Thymus (tissue), 11 donors: Measurements from ENCODE around the gene ZNF783. TPM values are rescaled to one million over a fixed set of nuclear protein-coding genes. Genes with fewer than 3 reads are reported as not detected.

Experiments
- DNase-seq, 9 donors: peaks; one replicate each; pipeline ENCODE4 v3.0.0-alpha.2; 2013; ENCODE audit warnings: low spot score in 9 of 9, low read depth in 6 of 9, missing footprints in 1 of 9
- H3K27ac ChIP-seq, 2 donors: one replicate each; pipeline ENCODE4 v1.5.1; 2013; ENCODE audit warnings: control low read depth in 1 of 2, low read depth in 1 of 2, low read length in 1 of 2, mild to moderate bottlenecking in 1 of 2, moderate library complexity in 1 of 2
- H3K27me3 ChIP-seq, 2 donors: one replicate each; pipeline ENCODE4 v1.5.1; 2013; ENCODE audit warnings: low read length in 1 of 2; ENCODE audit not compliant: control insufficient read depth in 2 of 2, insufficient read depth in 1 of 2
- H3K36me3 ChIP-seq, 2 donors: one replicate each; pipeline ENCODE4 v1.5.1; 2013; ENCODE audit warnings: low read length in 1 of 2, mild to moderate bottlenecking in 1 of 2, moderate library complexity in 1 of 2; ENCODE audit not compliant: control insufficient read depth in 2 of 2, insufficient read depth in 2 of 2
- H3K4me1 ChIP-seq, 2 donors: one replicate each; pipeline ENCODE4 v1.5.1; 2013; ENCODE audit warnings: low read length in 2 of 2; ENCODE audit not compliant: control insufficient read depth in 2 of 2, insufficient read depth in 2 of 2
- H3K4me3 ChIP-seq, 2 donors: one replicate each; pipeline ENCODE4 v1.5.1; 2013; ENCODE audit warnings: low read length in 2 of 2, control low read depth in 1 of 2, mild to moderate bottlenecking in 1 of 2
- H3K9me3 ChIP-seq, 2 donors: one replicate each; pipeline ENCODE4 v1.5.1; 2013; ENCODE audit warnings: low read length in 1 of 2, mild to moderate bottlenecking in 1 of 2; ENCODE audit not compliant: control insufficient read depth in 2 of 2, insufficient read depth in 1 of 2
- whole genome bisulfite sequencing: extraction: QIAGEN DNeasy Blood & Tissue Kit; methylation state at CpG from one replicate; pipeline ENCODE4 v1.1.7; 2013; 5-methylcytosine and 5-hydroxymethylcytosine counted together
- polyA plus RNA-seq: library from polyadenylated mRNA; stranded (reverse); fragments of 200-250 nt; gene quantifications from one replicate; pipeline ENCODE4 v1.2.3, GENCODE V29; 2013
- total RNA-seq: library from RNA; stranded (reverse); fragments of 120-200 nt; gene quantifications from one replicate; pipeline ENCODE4 v1.2.4, GENCODE V29; 2013
- donor health status: healthy.

Gene ZNF783
- total and polyA plus RNA-seq, 2 donors = 7.8 to 12.9 TPM

- Histone ChIP-seq H3K4me1 (peaks cover 27 to 38% of the 10 kb centered on the region in 2 donors), H3K4me3 (no peak overlapping the region), H3K27me3 (peaks cover 0 to 7% of the 10 kb centered on the region in 2 donors), H3K27ac (no peak overlapping the region), H3K9me3 (peaks cover 0 to 13% of the 10 kb centered on the region in 2 donors), H3K36me3 (peaks cover 21 to 24% of the 10 kb centered on the region in 2 donors)
- 95% methylated on average over 5 of the region's 5 CpGs for WGBS
- DNase-seq = no peak
Measured at GRCh38 chr7:149282331-149282655, 20.3 kb downstream of the ZNF783 start.

- Histone ChIP-seq H3K27ac (no peak overlapping the region), H3K36me3 (peaks cover 15 to 19% of the 10 kb centered on the region in 2 donors), H3K4me1 (peaks cover 27 to 38% of the 10 kb centered on the region in 2 donors), H3K4me3 (no peak overlapping the region), H3K9me3 (peaks cover 0 to 13% of the 10 kb centered on the region in 2 donors), H3K27me3 (peaks cover 0 to 7% of the 10 kb centered on the region in 2 donors)
- no peak for DNase-seq
- WGBS = 99% methylated on average over 3 of the region's 3 CpGs
Measured at GRCh38 chr7:149283321-149283720, 21.3 kb downstream of the ZNF783 start.

- Histone ChIP-seq H3K27ac (peak overlapping the region; percentile 57 to 93), H3K4me3 (peak overlapping the region in 1 of 2 donors; percentile 53), H3K9me3 (peaks cover 0 to 13% of the 10 kb centered on the region in 2 donors), H3K36me3 (peaks cover 6 to 9% of the 10 kb centered on the region in 2 donors), H3K4me1 (peaks cover 27 to 38% of the 10 kb centered on the region in 2 donors), H3K27me3 (peaks cover 0 to 7% of the 10 kb centered on the region in 2 donors)
- DNase-seq = peak; percentile 75 to 95 (median 86)
- WGBS = under 1% methylated on average over 3 of the region's 3 CpGs
Measured at GRCh38 chr7:149284343-149284742, 22.3 kb downstream of the ZNF783 start.

GRCh38 chr7:149284850-149285585 is 23.0 kb downstream of the ZNF783 start:
- peaks cover 0 to 13% of the 10 kb centered on the region in 2 donors for H3K9me3 ChIP-seq
- peaks cover 0 to 7% of the 10 kb centered on the region in 2 donors for H3K27me3 ChIP-seq
- peaks cover 27 to 38% of the 10 kb centered on the region in 2 donors for H3K4me1 ChIP-seq
- peak; percentile 80 to 97 (median 93) for DNase-seq
- peak overlapping the region; percentile 78 to 93 for H3K27ac ChIP-seq
- peak overlapping the region; percentile 40 to 53 for H3K4me3 ChIP-seq
- H3K36me3 ChIP-seq = peaks cover 7 to 9% of the 10 kb centered on the region in 2 donors
- WGBS = 2% methylated on average over 66 of the region's 66 CpGs

- Histone ChIP-seq H3K36me3 (peaks cover 7 to 9% of the 10 kb centered on the region in 2 donors), H3K27me3 (peaks cover 0 to 7% of the 10 kb centered on the region in 2 donors), H3K4me3 (peak overlapping the region; percentile 40 to 53), H3K9me3 (peaks cover 0 to 13% of the 10 kb centered on the region in 2 donors), H3K27ac (peak overlapping the region in 1 of 2 donors; percentile 93), H3K4me1 (peaks cover 27 to 38% of the 10 kb centered on the region in 2 donors)
- WGBS = 22% methylated on average over 11 of the region's 11 CpGs
- peak in 1 of 9 donors; percentile 21 for DNase-seq
Measured at GRCh38 chr7:149285603-149286002, 23.6 kb downstream of the ZNF783 start.

- peak in 2 of 9 donors; percentile 21 to 44 for DNase-seq
Measured at GRCh38 chr7:149286811-149287400, 24.9 kb downstream of the ZNF783 start.

GRCh38 chr7:149287622-149288021 is 25.6 kb downstream of the ZNF783 start:
- Histone ChIP-seq H3K27ac (no peak overlapping the region), H3K4me3 (no peak overlapping the region), H3K9me3 (peaks cover 0 to 13% of the 10 kb centered on the region in 2 donors), H3K4me1 (peaks cover 27 to 43% of the 10 kb centered on the region in 2 donors), H3K27me3 (peaks cover 0 to 7% of the 10 kb centered on the region in 2 donors), H3K36me3 (peaks cover 0 to 5% of the 10 kb centered on the region in 2 donors)
- DNase-seq = no peak
- 97% methylated on average over 10 of the region's 10 CpGs for WGBS

More at GRCh38 chr7:149286811-149287400, 24.9 kb downstream of the ZNF783 start:
- no peak overlapping the region for H3K4me3 ChIP-seq
- no peak overlapping the region for H3K27ac ChIP-seq
- peaks cover 0 to 13% of the 10 kb centered on the region in 2 donors for H3K9me3 ChIP-seq
- H3K27me3 ChIP-seq = peaks cover 0 to 7% of the 10 kb centered on the region in 2 donors
- peaks cover 27 to 43% of the 10 kb centered on the region in 2 donors for H3K4me1 ChIP-seq
- 92% methylated on average over 6 of the region's 6 CpGs for WGBS
- peaks cover 0 to 9% of the 10 kb centered on the region in 2 donors for H3K36me3 ChIP-seq

GRCh38 chr7:149289262-149289661 is 27.3 kb downstream of the ZNF783 start:
- Histone ChIP-seq H3K4me1 (peaks cover 22 to 34% of the 10 kb centered on the region in 2 donors), H3K27me3 (peaks cover 0 to 7% of the 10 kb centered on the region in 2 donors), H3K27ac (no peak overlapping the region), H3K4me3 (no peak overlapping the region), H3K36me3 (peaks cover 0 to 5% of the 10 kb centered on the region in 2 donors), H3K9me3 (peaks cover 0 to 13% of the 10 kb centered on the region in 2 donors)
- DNase-seq = no peak
- WGBS = over 99% methylated on average over 8 of the region's 8 CpGs

GRCh38 chr7:149289856-149290255 is 27.9 kb downstream of the ZNF783 start:
- WGBS = 97% methylated on average over 4 of the region's 4 CpGs
- H3K27me3 ChIP-seq = peaks cover 0 to 7% of the 10 kb centered on the region in 2 donors
- no peak overlapping the region for H3K4me3 ChIP-seq
- no peak for DNase-seq
- no peak overlapping the region for H3K27ac ChIP-seq
- H3K9me3 ChIP-seq = peaks cover 0 to 9% of the 10 kb centered on the region in 2 donors
- H3K4me1 ChIP-seq = peaks cover 16 to 28% of the 10 kb centered on the region in 2 donors
- peaks cover 0 to 5% of the 10 kb centered on the region in 2 donors for H3K36me3 ChIP-seq
